Inferior parietal cortex (tissue), 1 donor: Measurements from ENCODE around the gene KLRD1.
"Not testable (repeated sequence)": the region's sequence is repeated elsewhere in the genome, so short reads cannot be mapped to it uniquely, and the experiment has no call there.

ENCODE experiments used
- DNase-seq: peaks from one replicate; pipeline ENCODE4 v3.0.0-alpha.2; 2016; ENCODE audit errors: extremely low spot score

KLRD1 gene

GRCh38 chr12:10368206-10369171, 60.8 kb downstream of the KLRD1 start:
- DNase-seq: no peak

GRCh38 chr12:10369557-10370415, 62.1 kb downstream of the KLRD1 start:
- DNase-seq: no peak

- DNase-seq: not testable (repeated sequence)
Measured at GRCh38 chr12:10371893-10372535, 64.3 kb downstream of the KLRD1 start.

DNA sequence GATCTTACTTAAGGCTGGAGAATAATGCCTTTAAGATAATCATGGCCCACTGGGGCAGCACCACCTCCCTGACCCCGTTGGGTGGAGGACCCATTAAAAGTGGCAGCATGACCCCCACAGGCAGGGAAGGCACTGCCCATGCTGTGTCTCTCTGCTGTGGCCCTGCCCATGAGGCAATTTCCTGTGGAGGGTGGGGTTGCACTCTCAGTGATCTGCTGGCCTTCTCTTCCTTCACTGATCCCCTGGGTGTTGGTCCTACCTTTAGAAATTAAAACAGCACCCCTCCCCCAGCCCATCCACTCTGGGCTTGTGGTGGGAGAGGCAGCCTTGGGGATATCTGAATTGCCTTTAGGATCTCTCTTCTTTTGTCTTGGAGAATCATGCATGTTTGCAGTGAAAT, 64.9 kb downstream of the KLRD1 start:
- no peak for DNase-seq

- no peak for DNase-seq
Measured at GRCh38 chr12:10374624-10375018, 67.0 kb downstream of the KLRD1 start.

DNA sequence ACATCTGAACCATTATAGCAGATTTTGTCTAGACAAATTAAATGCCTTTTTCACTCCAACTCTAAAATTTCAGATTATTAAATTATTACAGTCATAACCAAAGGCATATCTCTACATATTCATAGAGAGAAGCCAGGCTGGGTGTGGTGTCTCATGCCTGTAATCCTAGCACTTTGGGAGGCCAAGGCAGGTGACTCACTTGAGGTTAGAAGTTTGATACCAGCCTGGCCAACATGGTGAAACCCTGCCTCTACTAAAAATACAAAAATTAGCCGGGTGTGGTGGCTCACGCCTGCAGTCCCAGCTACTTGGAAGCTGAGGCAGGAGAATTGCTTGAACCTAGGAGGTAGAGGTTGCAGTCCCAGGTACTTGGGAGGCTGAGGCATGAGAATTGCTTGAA, 71.1 kb downstream of the KLRD1 start:
- not testable (repeated sequence) for DNase-seq
